Renal cortex interstitium (tissue), 15 donors: ENCODE results near the gene KCNH4. TPM values are rescaled to one million over a fixed set of nuclear protein-coding genes. Genes with fewer than 3 reads are reported as not detected.
"Not testable (repeated sequence)": the region's sequence is repeated elsewhere in the genome, so short reads cannot be mapped to it uniquely, and the experiment has no call there.

Experiments used
- DNase-seq, 11 donors: peaks; one replicate each; pipeline ENCODE4 v3.0.0-alpha.2; 2013; ENCODE audit warnings: low read depth in 9 of 11, low spot score in 4 of 11; ENCODE audit errors: extremely low read depth in 1 of 11
- long read RNA-seq, 16 experiments: transcript quantifications; one replicate each; lab custom pipeline, GENCODE V29; 2026
- polyA plus RNA-seq, 3 donors: library from polyadenylated mRNA; unstranded; fragments of 120-200 nt; gene quantifications; one replicate each; pipeline ENCODE4 v1.2.1, GENCODE V29; 2013; ENCODE audit not compliant: insufficient read length in 3 of 3

Gene KCNH4
- under 1 TPM in 2 of 3 donors, not detected in 1; 0.03 TPM for polyA plus RNA-seq
- long read RNA-seq, donor 1 = 0 reads
- long read RNA-seq, donor 2 = 0 reads
- long read RNA-seq, donor 3 = 0 reads
- long read RNA-seq, donor 4 = 0 reads
- long read RNA-seq, donor 5 = 0 reads
- long read RNA-seq, donor 6 = 0 reads
- long read RNA-seq, donor 7 = 0 reads
- long read RNA-seq, donor 8 = 0 reads
- long read RNA-seq, donor 9 = 0 reads
- long read RNA-seq, donor 10 = 0 reads
- long read RNA-seq, donor 11 = 0 reads
- long read RNA-seq, donor 12 = 0 reads
- long read RNA-seq, donor 13 = 0 reads
- long read RNA-seq, donor 14 = 0 reads
- long read RNA-seq, donor 15 = 0 reads
- long read RNA-seq, donor 16 = 0 reads

- peak in 3 of 11 donors; percentile 21 to 32 (median 22) for DNase-seq
Measured at GRCh38 chr17:42180922-42181850, at the start of gene KCNH4. TSS of gene KCNH4 (minus strand) at chr17:42181142. CDS start at chr17:42180945, 197 bp downstream.

DNA sequence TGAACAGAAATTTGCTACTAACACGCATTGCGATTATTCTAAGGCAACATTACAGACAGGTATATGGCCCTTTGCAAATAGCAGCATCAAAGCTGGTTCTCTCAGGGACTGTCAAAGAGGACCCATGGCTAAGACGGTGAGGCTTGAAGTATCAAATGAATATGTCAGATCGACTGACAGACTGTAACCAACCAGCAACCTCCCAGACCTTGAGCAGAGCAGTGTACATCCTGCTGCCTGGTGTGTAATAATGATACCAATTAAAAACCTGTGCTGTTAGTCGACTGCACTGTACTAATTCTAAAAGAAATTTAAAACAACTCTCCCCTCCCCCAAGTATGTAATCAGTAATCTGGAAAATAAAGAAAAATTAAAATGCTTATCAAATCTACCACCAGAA is 49.3 kb upstream of the KCNH4 start:
- DNase-seq = no peak

DNA sequence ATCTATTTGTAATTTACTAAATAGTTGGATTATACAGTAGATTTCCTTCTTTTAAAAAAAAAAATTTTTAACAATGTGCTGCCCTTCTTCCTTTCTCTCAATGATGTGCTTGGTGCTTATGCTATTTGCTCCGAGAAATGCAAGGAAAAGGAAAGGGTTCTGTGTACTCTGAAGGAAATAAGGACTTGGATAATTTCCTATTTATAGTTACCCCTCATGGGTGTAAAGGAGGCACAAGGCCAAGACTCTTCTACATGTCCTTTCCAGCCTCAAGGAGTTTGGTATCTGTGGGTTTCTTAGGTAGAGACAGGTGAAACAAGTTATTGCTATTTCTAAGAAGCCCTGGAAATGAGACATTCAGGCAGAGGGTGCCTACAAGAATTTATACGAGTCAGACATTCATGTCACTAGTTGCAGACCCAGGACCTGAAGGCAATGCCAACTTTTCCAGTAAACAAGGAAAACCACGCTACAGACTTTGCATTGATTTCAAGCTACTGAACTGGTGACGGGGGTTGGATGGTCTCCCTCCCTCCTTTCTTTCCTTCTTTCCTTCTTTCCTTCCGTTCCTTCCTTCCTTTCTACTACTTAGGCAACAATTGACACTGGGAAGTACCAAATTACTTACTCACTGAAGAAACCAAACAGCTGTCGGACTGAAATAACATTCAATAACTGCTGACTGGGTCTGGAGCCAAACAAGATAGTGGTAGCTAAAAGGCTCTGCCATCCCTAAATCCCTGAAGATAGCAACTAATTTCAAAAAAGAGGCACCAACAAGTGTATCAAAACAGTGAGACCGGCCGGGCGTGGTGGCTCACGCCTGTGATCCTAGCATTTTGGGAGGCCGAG is 47.1 kb upstream of the KCNH4 start:
- DNase-seq = no peak

DNA sequence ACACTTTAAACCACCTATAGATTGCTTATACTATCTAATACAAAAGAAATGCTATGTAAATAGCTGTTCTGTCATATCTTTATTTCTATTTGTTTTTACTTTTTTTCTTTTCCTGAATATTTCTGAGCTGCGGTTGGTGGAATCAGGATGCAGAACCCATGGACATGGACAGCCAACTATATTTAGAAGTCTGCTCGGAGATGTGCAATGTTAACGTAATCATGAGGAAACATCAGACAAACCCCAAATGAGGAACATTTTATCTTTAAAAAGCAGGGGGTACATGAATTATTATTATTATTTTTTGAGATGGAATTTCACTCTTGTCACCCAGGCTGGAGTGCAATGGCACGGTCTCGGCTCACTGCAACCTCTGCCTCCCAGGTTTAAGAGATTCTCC is 44.7 kb upstream of the KCNH4 start:
- no peak for DNase-seq

GRCh38 chr17:42224651-42225050 is 43.7 kb upstream of the KCNH4 start:
- no peak for DNase-seq

DNA sequence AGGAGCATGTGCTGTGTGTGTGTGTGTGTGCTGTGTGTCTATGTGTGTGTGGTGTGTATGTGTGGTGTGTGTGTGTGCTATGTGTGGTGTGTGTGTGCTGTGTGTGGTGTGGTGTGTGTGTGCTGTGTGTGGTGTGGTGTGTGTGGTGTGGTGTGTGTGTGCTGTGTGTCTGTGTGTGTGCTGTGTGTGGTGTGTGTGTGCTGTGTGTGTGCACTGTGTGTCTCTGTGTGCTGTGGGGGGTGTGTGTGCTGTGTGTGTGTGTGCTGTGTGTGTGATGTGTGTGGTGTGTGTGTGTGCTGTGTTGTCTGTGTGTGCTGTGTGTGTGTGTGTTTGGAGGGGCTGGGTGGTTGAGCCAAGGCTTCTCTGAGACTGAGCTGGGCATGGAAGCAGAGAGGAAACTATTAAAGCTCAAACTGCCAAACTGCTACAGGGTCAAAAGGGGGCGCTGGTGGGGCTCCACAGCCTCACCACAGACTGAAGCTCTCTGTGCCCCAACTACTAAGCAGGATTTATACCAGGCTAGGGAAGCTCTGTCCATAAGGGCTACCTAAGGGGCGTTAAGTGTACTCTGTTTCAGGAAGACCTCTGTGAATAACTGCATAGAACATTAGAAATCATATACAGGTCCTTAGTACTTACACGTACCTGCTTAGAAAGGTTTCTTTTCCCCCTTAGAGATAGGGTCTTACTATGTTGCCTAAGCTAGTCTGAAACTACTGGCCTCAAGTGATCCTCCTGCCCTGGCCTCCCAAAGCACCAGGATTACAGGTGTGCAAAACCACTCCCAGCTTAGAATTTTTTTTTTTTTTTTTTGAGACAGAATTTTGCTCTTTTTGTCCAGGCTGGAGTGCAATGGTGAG is 41.2 kb upstream of the KCNH4 start:
- DNase-seq = peak in 5 of 11 donors; percentile 6 to 23 (median 10)

DNA sequence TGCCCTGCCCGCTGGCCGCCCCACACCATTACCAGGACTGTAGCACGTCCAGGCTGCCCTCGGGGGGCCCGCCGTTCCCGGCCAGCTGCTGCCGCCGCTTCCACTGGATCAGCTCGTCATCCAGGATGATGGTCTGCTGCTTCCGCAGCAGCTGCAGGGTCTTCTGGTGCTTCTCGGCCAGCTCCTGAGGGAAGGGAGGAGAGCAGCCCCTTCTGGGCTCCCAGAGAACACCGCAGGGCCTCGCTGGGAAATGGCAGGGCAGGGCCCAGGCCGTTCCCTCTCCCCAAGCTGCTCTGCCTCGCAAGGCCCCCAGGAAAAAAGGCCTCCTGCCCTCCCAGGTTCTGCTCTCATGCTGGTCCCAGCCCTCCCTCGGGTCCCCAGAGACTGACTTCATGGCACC is 38.3 kb upstream of the KCNH4 start:
- not testable (repeated sequence) for DNase-seq

- no peak for DNase-seq
Measured at GRCh38 chr17:42214156-42214555, 33.2 kb upstream of the KCNH4 start.

DNA sequence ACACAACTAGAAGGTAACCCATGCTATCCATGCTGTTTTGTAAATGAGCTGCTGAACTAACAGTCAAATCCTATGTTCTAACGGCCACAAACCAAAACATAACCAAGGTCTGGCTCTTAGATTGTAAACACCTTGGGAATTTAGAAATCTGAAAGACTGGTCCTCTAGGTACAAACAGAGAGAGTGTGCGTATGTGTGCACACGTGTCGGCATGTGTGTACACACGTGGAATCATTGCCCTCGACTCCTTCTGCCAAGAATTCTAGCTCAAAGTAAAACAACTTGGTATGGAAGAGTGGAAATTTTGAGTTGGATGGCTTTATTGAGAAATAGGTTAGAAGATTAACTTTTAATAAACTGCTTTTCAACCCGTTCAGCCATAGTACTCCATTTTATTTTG is 31.4 kb upstream of the KCNH4 start:
- no peak for DNase-seq

DNA sequence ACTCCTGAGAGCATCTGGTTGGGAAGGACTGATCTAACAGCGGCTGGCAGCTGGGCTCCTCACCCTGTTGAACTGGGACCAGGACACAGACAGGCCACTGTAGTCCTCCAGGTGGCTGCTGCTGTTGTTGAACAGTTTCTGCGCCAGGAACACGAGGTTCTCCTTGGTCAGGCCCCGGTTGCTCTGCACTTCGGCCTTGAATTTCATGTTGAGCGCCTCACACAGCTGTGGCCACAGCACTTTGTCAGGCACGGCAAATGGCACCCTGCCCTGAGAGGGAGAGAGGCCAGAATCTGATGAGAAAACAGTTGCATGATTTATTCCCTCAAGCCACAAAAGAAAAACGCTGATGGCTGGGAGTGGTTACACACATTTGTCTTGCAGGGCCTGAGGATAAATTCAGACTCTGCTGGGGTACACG is 31.0 kb upstream of the KCNH4 start:
- DNase-seq = not testable (repeated sequence)

- no peak for DNase-seq
Measured at GRCh38 chr17:42210046-42210445, 29.1 kb upstream of the KCNH4 start.

- DNase-seq = not testable (repeated sequence)
Measured at GRCh38 chr17:42206153-42206612, 25.2 kb upstream of the KCNH4 start.

DNA sequence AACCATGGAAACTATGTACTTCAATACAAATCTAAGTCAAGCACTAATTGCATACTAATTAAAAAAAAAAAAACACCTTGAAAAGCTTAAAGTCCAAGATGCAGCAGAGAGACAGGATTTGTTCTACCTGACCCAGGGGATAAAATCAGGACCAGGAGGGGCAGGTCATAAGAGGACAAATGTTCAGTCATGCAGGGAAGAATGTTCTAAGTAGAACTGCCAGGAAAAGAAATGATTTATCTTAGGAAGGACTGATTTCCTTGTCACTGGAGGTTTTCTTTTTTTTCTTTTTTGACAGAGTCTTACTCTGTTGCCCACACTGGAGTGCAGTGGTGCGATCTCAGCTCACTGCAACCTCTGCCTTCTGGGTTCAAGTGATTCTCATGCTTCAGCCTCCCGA is 22.4 kb upstream of the KCNH4 start:
- no peak for DNase-seq

DNA sequence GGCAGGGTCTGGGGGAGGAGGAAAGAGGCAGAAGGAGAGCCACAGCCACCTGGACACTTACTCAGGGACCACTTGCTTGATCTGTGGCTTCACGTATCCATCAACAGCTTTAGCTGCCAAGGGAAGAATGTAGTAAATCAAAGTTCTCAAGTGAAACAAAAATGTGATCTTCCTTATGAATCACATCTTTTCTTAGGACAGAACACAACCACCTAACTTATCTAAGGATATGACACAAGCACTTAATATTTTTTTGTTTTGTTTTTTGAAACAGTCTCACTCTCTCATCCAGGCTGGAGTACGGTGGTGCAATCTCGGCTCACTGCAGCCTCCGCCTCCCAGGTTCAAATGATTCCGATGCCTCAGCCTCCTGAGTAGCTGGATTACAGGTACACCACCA is 21.8 kb upstream of the KCNH4 start:
- DNase-seq = no peak

GRCh38 chr17:42202159-42202558 is 21.2 kb upstream of the KCNH4 start:
- no peak for DNase-seq

- no peak for DNase-seq
Measured at GRCh38 chr17:42201458-42201772, 20.5 kb upstream of the KCNH4 start.

DNA sequence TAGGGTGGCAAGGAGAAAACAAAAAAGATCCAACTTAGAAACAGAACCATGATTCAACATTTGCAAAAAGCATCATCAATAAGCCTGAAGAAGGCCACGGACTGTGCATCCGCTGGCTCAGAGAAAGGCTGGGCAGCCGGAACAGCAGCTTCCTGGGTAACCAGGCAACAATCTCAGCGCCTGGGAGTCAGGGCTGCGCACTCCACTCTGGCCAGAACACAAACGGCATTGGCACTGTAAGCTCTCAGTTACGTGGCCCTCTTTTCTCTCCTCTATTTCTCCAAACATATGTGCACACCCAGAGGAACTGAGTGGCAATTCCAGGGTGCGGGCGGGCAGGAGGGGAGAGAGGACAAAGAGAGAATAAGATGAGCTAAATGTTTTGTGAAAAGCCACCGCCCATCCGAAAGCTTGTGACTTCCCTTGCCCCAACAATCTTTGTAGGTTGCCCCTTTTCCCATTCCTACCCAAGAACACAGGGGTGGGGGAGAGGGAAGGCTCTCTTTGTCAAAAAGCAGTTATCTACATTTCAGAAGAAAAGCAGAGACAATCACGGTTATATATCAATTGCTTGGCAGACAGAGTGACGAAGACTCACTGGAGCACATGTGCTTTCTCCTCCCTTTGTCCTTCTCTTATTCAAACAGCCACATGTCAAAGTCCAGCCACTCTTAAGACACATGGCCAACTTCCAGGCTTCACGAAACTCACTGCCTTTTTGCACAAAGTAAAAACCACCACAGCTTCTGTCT is 19.9 kb upstream of the KCNH4 start:
- no peak for DNase-seq
